ENCODE measurements around the gene MPRIP. TPM values are rescaled to one million over a fixed set of nuclear protein-coding genes. Genes with fewer than 3 reads are reported as not detected.

The MPRIP gene
- total RNA-seq, 4 donors from 2014 or later, result 130 to 244 (median 155) TPM

GRCh38 chr17:17239832-17240231, 197.6 kb downstream of the MPRIP start:
- no peaks in the 10 kb centered on the region for H3K9me3 ChIP-seq
- no peaks in the 10 kb centered on the region for H3K27me3 ChIP-seq
- TF ChIP-seq CTCF (IDR thresholded peaks at IDR 0.05), result no peak
- DNase-seq, result no peak
- WGBS, 2 donors, result 65 to 68% methylated on average over 1 of the region's 1 CpG
- peaks cover 16% of the 10 kb centered on the region in 2 donors for H3K4me1 ChIP-seq
- H3K27ac ChIP-seq, result no peak overlapping the region
- no peak overlapping the region for H3K4me3 ChIP-seq (replicated peaks in 1 of 3)
- intact Hi-C loops (cut with DNase I), result loop anchor here (10.0 kb wide), 1 partner anchor 235 kb away; no protein-coding TSS in a partner anchor
- H3K36me3 ChIP-seq, result no peaks in the 10 kb centered on the region

GRCh38 chr17:17241656-17242055, 199.4 kb downstream of the MPRIP start:
- intact Hi-C loops (cut with DNase I), result loop anchor here (10.0 kb wide), 1 partner anchor 237 kb away; no protein-coding TSS in a partner anchor
- 84 to 85% methylated on average over 10 of the region's 10 CpGs for WGBS, 2 donors

GRCh38 chr17:17242246-17242645, 200.0 kb downstream of the MPRIP start:
- Histone ChIP-seq H3K27ac (no peak overlapping the region), H3K27me3 (no peaks in the 10 kb centered on the region), H3K9me3 (no peaks in the 10 kb centered on the region), H3K4me3 (replicated peaks in 1 of 3) (no peak overlapping the region), H3K36me3 (peaks cover 13 to 17% of the 10 kb centered on the region in 2 donors), H3K4me1 (peaks cover 2 to 4% of the 10 kb centered on the region in 2 donors)
- TF ChIP-seq POLR2A (IDR thresholded peaks at IDR 0.05), result no peak
- TF ChIP-seq CTCF (IDR thresholded peaks at IDR 0.05), result no peak
- intact Hi-C loops (cut with DNase I), result loop anchor here (10.0 kb wide), 1 partner anchor 237 kb away; no protein-coding TSS in a partner anchor
- 93 to 98% methylated on average over 7 of the region's 7 CpGs for WGBS, 2 donors
- no peak for DNase-seq

More at GRCh38 chr17:17241656-17242055, 199.4 kb downstream of the MPRIP start:
- no peak for DNase-seq
- peaks cover 2 to 4% of the 10 kb centered on the region in 2 donors for H3K4me1 ChIP-seq
- H3K27me3 ChIP-seq, result no peaks in the 10 kb centered on the region
- TF ChIP-seq POLR2A (IDR thresholded peaks at IDR 0.05), result no peak
- no peak for TF ChIP-seq CTCF (IDR thresholded peaks at IDR 0.05)
- no peak overlapping the region for H3K4me3 ChIP-seq (replicated peaks in 1 of 3)
- peaks cover 7 to 16% of the 10 kb centered on the region in 2 donors for H3K36me3 ChIP-seq
- H3K9me3 ChIP-seq, result no peaks in the 10 kb centered on the region
- no peak overlapping the region for H3K27ac ChIP-seq

Small RNAs within 50 kb of the gene (small RNA-seq; reads per million reads assigned to genes)
- not detected for gene RNU6-767P

Other genes with a start within 250 kb of the MPRIP start
- not detected for gene TNFRSF13B, start 70.3 kb upstream of the MPRIP start, total RNA-seq
- gene PLD6, start 163.9 kb downstream of the MPRIP start, total RNA-seq, result 1 to 10 TPM; 1.3 to 3.2 (median 2.5) TPM
- gene FLCN, start 194.7 kb downstream of the MPRIP start, total RNA-seq, result 10 to 100 TPM; 61.5 to 79.7 (median 68.2) TPM
- 10 to 100 TPM; 49.2 to 60.0 (median 57.9) TPM for gene COPS3, start 238.8 kb downstream of the MPRIP start, total RNA-seq